ENCODE results near the gene ZNF678. TPM values are rescaled to one million over a fixed set of nuclear protein-coding genes. Genes with fewer than 3 reads are reported as not detected.

The ZNF678 gene
- total and polyA plus RNA-seq, 9 of the 15 experiments (the other 6 are each of a cell fraction or from before 2014, with no cell fraction given) = 3.0 to 16.8 (median 8.0) TPM

DNA sequence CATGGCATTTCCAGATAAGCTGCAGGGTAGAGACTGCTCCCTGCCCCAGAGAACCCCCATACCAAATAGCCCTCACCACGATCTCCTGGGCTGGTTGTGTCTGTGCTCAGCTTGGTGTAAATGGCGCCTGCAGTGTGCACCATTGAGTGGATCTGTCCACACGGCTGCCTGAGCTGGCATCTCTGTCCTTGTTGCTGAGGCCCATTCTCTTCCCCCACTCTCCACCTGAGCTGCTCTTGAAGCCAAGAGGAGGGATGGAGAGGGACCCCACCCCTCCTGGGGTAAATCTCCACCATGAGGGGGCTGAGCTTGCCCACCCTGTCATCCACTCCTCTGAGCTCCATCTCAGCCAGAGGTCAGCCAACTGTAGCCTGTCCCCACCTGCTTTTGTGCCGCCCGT, 18.0 kb upstream of the ZNF678 start:
- DNase-seq (ENCODE audit: extremely low read depth in 1 of 4, low spot score in 3 of 4) = no peak
- Histone ChIP-seq H2AFZ (ENCODE audit: low read depth, low read length) (no peak overlapping the region), H3K4me3 (no peak overlapping the region), H3K4me2 (ENCODE audit: insufficient read depth, low read length) (no peak overlapping the region), H3K27ac (ENCODE audit: extremely low read depth, low read depth, low read length) (no peak overlapping the region), H3K4me1 (replicated peaks in 1 of 2; ENCODE audit: control insufficient read depth in 2 of 2, insufficient read depth in 2 of 2, low read length in 2 of 2) (peaks cover 0 to 12% of the 10 kb centered on the region in 2 experiments; a peak in 1 of 5 replicates), H3K36me3 (ENCODE audit: control insufficient read depth, insufficient read depth, low read length) (no peaks in the 10 kb centered on the region), H3K79me2 (ENCODE audit: control insufficient read depth, insufficient read depth, low read length) (no peaks in the 10 kb centered on the region), H3K9ac (ENCODE audit: insufficient read depth in 1 of 2, low read depth in 2 of 2, low read length in 2 of 2) (no peak overlapping the region), H3K9me3 (replicated peaks; ENCODE audit: control insufficient read depth, insufficient read depth, low read depth, low read length) (no peaks in the 10 kb centered on the region; the same call in 1 of the 2 replicates), H3K9me1 (ENCODE audit: control insufficient read depth, insufficient read depth, low read length) (no peaks in the 10 kb centered on the region), H3K27me3 (ENCODE audit: control insufficient read depth in 2 of 2, insufficient read depth in 2 of 2, low read length in 2 of 2) (no peaks in the 10 kb centered on the region), H4K20me1 (replicated peaks; ENCODE audit: control insufficient read depth, insufficient read depth, low read length) (no peaks in the 10 kb centered on the region)
- CTCF ChIA-PET (ENCODE audit: low intra/inter-chr PET ratio) = no interaction called here
- 7% methylated on average over 5 of the region's 5 CpGs for WGBS (ENCODE audit: insufficient coverage, low coverage, missing lambda C conversion rate)
- intact Hi-C loops (cut with micrococcal nuclease) (no loop called here), in situ Hi-C loops (cut with MboI) (no loop called here)
- no peak for ATAC-seq
- POLR2A ChIA-PET = interaction anchor here (2.3 kb wide), 1 partner anchor 18 kb away, joined by 7 read pairs; the partner anchor contains the start of gene ZNF678
- TF ChIP-seq ZNF217 (CRISPR knock-in tag; IDR thresholded peaks at IDR 0.05) = no peak
- no peak for TF ChIP-seq ZNF253 (CRISPR knock-in tag; conservative IDR thresholded peaks at IDR 0.05)
- TF ChIP-seq TEAD2 (tag; IDR thresholded peaks at IDR 0.05) = no peak
- no peak for TF ChIP-seq HDAC2 (IDR thresholded peaks at IDR 0.05)
- TF ChIP-seq ZNF584 (CRISPR knock-in tag; IDR thresholded peaks at IDR 0.05; ENCODE audit: low read depth) = no peak
- TF ChIP-seq, protein P1, sequence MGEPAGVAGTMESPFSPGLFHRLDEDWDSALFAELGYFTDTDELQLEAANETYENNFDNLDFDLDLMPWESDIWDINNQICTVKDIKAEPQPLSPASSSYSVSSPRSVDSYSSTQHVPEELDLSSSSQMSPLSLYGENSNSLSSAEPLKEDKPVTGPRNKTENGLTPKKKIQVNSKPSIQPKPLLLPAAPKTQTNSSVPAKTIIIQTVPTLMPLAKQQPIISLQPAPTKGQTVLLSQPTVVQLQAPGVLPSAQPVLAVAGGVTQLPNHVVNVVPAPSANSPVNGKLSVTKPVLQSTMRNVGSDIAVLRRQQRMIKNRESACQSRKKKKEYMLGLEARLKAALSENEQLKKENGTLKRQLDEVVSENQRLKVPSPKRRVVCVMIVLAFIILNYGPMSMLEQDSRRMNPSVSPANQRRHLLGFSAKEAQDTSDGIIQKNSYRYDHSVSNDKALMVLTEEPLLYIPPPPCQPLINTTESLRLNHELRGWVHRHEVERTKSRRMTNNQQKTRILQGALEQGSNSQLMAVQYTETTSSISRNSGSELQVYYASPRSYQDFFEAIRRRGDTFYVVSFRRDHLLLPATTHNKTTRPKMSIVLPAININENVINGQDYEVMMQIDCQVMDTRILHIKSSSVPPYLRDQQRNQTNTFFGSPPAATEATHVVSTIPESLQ (CRISPR knock-in tag; IDR thresholded peaks at IDR 0.05) = no peak
- TF ChIP-seq ZNF764 (CRISPR knock-in tag; IDR thresholded peaks at IDR 0.05; ENCODE audit: low read depth) = no peak
- TF ChIP-seq, protein P2, sequence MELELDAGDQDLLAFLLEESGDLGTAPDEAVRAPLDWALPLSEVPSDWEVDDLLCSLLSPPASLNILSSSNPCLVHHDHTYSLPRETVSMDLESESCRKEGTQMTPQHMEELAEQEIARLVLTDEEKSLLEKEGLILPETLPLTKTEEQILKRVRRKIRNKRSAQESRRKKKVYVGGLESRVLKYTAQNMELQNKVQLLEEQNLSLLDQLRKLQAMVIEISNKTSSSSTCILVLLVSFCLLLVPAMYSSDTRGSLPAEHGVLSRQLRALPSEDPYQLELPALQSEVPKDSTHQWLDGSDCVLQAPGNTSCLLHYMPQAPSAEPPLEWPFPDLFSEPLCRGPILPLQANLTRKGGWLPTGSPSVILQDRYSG (tag; conservative IDR thresholded peaks at IDR 0.05; ENCODE audit: low read depth) = no peak
- no peak for TF ChIP-seq FUS (optimal IDR thresholded peaks at IDR 0.05; ENCODE audit: low read depth, low read length)
- FAIRE-seq = no peak
- no TSS peak for BruUV-seq (replicated peaks)

All from K562 (cell line).